DMS114 treated with DMSO at 0.1 percent for 48 hours (cell line): ENCODE results near the gene SPPL2B.
"Not testable (repeated sequence)": the region's sequence is repeated elsewhere in the genome, so short reads cannot be mapped to it uniquely, and the experiment has no call there.

ENCODE experiments used
- DNase-seq: peaks from one replicate; lab custom pipeline; 2025; ENCODE audit not compliant: unreplicated experiment; lab: John Stamatoyannopoulos, UW

SPPL2B gene

DNA sequence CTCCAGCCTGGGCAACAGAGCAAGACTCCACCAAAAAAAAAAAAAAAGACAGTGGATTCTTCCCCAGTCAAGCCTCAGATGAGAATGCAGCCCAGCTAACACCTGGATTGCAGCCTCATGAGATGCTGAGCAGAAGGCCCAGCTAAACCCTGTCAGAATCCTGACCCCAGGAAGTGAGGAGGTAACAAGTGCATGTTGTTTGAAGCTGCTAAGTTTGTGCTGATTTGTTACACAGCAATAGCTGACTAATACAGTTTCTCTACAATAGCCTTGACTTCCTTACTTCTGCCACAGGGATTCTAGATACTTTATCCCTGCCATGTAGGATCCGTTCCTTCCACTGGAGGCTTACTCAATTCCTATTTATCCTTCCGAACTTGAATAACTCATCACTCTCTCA is 52.1 kb downstream of the SPPL2B start:
- DNase-seq: no peak

DNA sequence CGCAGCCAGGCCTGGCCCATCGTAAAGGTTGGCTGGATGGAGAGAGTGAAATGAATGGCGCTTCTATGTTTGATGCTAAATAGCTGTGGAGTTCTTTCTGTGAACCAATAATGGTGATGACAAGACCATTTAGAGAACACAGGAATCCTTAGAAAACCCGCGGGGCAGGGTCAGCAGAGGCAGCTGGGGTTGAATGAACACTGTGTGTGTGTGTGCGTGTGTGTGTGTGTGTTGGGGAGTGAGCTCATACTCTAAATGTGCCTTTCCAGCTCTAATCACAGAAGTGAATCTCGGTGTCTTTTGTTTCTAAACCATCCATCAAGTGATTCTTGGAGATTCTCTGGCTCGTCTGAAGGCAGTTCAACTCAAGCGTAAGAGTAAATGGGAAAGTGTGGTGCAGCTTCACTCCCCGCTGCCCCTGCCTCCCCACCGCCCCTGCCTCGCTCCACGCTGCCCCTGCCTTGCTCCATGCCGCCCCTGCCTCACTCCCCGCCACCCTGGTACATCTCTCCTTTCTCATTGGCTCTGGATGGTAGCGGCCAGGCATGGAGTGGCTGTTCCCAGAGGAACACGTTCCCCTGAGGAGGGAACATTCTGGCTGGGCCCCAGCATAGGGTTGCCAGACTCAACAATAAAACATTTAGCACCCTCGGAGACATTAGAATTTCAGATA is 52.8 kb downstream of the SPPL2B start:
- no peak for DNase-seq

DNA sequence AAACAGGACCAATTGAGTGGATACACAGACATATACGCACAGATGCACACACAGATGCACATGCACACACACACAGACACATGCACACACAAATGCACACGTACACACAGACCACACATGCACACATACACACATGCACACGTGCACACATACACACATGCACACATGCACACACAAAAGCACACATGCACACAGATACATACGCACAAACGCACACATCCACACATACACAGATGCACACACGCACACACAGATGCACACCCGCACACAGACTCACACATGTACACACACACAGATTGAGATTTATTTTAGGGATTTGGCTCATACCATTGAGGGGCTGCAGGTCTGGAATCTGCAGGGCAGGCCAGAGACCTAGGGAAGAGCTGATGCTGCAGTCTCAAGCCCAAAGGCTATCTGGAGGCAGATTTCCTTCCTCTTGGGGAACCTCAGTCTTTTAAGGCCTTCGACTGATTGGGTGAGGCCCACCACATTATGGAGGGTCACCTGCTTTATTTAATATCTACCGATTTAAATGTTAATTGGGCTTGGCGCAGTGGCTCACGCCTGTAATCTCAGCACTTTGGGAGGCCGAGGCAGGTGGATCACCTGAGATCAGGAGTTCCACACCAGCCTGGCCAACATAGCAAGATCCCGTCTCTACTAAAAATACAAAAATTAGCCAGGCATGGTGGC is 54.2 kb downstream of the SPPL2B start:
- no peak for DNase-seq

DNA sequence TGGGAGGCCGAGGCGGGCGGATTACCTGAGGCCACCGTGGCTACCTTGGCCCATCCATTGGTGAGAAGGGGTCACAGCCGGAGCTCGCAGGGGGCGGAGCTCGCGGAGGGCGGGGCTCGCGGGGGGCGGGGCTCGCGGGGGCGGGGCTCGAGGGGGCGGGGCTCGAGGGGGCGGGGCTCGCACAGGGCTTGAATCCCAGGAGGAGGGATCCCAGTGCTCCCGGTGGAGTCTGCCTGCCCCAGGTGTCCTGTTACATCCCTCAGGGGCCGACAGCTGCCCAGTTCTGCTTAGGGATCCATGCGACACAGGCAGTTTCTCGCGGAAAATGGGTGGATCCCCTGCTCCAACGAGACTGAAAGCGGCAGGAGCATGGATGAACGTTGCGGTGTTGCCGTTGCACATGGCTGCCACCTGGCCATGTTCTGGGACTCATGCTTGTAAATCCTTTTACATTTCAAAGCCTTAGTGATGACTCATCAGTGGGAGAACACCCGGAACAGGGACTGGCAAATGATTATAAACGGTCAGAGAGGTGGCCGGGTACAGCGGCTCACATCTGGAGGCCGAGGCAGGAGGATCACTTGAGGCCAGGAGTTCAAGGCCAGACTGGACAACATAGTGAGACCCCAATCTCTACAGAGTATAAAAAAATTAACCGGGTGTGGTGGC is 56.7 kb downstream of the SPPL2B start:
- DNase-seq: no peak

DNA sequence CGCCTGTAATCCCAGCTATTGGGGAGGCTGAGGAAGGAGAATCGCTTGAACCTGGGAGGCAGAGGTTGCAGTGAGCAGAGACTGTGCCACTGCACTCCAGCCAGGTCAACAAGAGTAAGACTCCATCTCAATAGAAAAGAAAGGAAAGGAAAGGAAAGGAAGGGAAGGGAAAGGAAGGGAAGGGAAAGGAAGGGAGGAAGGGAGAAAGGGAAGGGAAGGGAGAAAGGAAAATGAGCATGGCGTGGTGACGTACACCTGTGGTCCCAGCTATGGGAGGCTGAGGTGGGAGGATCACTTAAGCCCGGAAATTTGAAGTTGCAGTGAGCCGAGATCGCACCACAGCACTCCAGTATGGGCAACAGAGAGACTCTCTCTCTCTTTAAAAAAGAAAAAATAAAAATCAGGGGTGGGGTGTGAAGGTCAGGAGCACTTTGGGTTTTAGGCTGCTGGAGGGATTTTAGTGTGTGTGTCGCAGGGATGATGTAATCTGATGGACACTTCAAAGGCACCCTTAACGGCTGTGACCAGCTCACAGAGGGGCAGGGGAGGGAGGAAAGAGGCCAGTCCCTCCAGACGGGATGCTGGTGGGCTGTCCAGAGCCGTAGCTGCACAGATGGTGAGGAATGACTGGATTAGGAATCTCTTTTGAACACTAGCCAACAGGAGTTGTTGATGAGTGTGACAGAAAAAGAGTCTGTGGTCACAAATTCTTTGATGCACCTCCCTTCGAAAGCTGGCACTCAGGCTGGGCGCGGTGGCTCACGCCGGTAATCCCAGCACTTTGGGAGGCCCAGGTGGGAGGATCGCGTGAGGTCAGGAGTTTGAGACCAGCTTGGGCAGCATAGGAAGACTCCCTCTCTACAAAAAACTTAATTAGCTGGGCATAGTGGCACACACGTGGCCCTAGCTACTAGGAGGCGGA is 59.1 kb downstream of the SPPL2B start:
- DNase-seq: no peak

DNA sequence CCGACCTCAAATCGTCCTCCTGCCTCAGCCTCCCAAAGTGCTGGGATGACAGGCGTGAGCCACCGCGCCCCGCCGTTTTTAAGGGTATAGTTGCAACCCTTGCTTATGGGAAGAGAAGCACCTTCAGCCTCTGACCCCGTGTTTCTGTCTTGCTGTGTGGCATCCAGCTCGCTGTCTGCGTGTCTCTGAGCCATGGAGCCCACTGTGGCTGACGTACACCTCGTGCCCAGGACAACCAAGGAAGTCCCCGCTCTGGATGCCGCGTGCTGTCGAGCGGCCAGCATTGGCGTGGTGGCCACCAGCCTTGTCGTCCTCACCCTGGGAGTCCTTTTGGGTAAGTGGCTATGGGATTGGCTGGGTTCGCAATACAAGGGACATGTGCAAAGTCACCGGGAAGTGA is 61.1 kb downstream of the SPPL2B start:
- no peak for DNase-seq

DNA sequence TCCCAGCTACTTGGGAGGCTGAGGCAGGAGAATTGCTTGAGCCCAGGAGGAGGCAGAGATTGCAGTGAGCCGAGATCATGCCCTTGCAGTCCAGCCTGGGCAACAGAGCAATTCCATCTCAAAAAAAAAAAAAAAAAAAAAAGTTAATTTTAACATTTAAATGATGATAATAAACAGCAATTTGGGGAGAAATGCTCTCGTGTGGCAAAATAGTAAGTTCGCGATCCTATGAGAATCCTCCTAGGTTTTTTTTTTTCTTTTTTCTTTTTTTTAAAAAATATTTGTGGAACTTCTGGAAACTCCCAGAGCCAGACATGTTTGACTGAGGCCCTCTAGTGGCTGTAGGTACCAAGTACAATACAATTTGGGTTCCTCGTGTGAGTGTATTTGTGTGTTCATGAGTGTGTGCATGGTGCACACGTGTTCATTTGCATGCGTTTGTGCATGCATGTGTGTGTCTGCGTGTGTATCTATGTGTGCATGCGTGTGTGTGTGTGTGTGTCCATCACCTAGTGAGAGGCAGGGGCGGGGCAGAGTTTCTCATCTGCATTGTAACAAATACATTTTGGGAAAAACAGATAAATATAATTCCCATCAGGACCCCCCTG is 62.7 kb downstream of the SPPL2B start:
- peak; percentile 22 for DNase-seq

DNA sequence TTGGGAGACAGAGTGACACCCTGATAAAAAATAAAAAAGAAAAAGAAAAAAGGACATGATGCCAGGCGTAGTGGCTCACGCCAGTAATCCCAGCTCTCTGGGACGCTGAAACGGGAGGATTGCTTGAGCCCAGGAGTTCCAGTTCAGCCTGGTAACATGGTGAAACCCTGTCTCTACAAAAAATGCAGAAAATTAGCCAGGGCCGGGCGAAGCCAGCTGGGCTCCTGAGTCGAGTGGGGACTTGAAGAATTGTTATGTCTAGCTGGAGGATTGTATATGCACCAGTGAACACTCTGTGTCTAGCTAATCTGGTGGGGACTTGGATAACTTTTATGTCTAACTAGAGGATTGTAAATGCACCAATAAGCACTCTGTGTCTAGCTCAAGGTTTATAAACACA is 63.9 kb downstream of the SPPL2B start:
- no peak for DNase-seq

DNA sequence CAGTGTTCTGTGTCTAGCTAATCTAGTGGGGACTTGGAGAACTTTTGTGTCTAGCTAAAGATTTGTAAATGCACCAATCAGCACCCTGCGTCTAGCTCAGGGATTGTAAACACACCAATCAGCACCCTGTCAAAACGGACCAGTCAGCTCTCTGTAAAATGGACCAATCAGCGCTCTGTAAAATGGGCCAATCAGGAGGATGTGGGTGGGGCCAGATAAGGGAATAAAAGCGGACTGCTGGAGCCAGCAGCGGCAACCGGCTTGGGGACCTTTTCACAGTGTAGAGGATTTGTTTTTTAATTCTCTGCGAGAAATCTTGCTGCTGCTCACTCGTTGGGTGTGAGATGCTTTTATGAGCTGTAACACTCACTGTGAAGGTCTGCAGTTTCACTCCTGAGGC is 64.4 kb downstream of the SPPL2B start:
- DNase-seq: not testable (repeated sequence)

DNA sequence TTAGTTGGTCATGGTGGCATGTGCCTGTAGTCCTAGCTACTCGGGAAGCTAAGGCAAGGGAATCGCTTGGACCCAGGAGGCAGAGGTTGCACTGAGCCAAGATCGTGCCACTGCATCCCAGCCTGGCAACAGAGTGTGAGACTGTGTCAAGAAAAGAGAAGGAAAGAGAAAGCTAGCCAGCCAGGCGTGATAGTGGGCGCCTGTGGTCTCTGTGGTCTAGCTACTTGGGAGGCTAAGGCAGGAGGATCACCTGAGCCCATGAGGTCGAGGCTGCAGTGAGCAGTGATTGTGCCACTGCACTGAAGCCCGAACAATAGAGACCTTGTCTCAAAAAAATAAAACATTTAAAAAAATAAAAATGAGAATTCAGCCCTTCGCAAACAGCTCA is 65.6 kb downstream of the SPPL2B start:
- no peak for DNase-seq

DNA sequence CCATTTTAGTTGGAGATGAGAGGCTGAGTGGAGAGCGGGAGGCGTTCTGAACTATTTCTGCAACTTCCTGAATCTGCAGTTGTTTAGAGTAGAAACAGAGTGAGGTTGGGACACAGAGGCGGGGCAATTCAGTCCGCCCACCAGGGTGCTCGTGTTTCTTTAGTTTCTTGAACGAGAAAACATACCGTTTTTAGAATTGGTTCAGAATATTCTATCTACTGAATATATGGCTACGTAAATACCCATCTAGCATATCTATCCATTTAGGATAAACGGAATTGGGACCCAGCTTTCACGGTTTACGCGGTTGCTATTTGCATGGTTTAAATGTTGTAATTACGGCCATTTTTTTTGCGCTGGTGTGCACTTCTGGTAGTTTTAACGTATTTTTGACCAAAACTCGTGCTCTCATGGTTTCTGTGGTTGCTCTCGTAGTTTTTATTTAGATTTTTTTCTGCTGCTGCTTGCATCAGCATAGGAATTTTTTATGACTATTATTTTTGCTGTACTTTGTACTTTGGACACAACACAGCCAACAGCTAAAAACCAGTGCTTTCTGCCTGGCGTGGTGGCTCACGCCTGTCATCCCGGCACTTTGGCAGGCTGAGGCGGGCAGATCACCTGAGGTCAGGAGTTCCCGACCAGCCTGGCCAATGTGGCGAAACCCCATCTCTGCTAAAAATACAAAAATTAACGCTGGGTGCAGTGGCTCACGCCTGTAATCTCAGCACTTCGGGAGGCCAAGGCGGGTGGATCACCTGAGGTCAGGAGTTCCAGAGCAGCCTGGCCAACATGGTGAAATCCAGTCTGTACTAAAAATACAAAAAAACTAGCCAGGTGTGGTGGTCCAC is 66.2 kb downstream of the SPPL2B start:
- no peak for DNase-seq

DNA sequence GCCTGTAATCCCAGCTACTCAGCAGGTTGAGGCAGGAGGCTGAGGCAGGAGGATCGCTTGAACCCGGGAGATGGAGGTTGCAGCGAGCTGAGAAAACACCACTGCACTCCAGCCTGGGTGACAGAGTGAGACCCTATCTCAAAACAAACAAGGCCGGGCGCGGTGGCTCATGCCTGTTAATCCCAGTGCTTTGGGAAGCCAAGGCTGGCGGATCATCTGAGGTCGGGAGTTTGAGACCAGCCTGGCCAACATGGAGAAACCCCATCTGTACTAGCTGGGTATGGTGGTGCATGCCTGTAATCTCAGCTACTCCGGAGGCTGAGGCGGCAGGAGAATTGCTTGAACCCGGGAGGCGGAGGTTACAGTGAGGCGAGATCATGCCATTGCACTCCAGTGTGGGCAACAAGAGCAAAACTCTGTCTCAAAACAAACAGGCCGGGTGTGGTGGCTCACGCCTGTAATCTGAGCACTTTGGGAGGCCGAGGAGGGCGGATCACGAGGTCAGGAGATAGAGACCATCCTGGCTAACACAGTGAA is 66.9 kb downstream of the SPPL2B start:
- not testable (repeated sequence) for DNase-seq

DNA sequence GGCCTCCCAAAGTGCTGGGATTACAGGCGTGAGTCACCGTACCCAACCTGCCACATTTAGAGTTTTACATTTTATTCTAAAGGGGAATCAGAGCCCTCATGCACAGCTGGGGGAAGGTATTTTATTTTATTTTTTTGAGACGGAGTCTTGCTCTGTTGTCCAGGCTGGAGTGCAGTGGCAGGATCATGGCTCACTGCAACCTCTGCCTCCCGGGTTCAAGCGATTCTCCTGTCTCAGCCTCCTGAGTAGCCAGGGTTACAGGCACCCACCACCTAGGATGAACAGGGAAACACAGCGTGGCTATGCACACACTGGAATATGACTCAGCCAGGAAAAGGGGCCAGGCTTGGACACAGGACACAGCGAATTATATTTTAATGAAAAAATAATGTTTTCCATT is 68.7 kb downstream of the SPPL2B start:
- not testable (repeated sequence) for DNase-seq

DNA sequence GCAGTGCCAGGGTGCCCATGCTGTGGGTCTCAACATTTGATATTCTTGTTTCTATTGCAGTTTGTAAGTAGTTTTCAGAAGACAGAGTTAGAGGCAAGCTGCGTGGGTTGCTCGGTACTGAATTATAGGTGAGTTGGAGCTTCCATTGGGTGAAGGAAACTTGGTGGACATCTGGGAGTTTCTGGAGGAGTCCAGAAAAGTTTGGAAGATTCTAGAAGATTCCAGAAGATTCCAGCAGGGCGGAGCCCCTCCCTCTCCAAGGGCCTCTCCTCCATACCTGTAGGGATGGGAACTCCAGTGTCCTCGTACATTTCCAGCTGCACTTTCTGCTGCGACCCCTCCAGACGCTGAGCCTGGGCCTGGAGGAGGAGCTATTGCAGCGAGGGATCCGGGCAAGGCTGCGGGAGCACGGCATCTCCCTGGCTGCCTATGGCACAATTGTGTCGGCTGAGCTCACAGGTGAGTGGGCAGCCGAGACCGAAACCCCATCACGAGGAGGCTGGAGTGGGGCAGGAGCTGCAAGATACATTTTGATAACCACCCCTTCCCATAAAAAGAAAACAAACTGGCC is 70.3 kb downstream of the SPPL2B start:
- no peak for DNase-seq

DNA sequence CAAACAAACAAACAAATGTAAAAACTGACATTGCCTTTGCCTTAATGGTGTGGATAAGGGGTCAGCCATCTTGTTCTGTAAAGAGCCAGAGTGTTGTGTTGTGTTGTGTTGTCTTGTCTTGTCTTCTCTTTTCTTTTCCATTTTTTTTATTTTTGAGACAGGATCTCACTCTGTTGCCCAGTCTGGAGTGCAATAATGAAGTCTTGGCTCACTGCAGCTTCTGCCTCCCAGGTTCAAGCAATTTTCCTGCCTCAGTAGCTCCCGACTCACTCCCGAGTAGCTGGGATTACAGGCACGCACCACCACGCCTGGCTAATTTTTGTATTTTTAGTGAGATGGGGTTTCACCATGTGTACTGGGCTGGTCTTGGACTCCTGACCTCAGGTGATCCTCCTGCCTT is 71.1 kb downstream of the SPPL2B start:
- DNase-seq: no peak
